Prostate gland (tissue), 2 donors: ENCODE measurements around the gene FA2H.

Source experiments
- POLR2AphosphoS5 ChIP-seq: sonication (generic); formaldehyde crosslinking; IDR thresholded peaks from one replicate; pipeline ENCODE4 v1.6.1; 2017; ENCODE audit warnings: antibody characterized with exemption
- TF ChIP-seq, protein P1 (sequence below), 4 experiments: fragments of 200-600 bp in 2 of 4; fragments of 450-650 bp in 2 of 4; sonication (generic) in 2 of 4; IDR thresholded peaks; 1 replicate in 3 of 4; 2 replicates in 1 of 4; pipeline ENCODE4 v1.5.1; 2016 to 2019; ENCODE audit warnings: antibody characterized with exemption in 4 of 4, mild to moderate bottlenecking in 2 of 4, moderate library complexity in 2 of 4

DNA sequence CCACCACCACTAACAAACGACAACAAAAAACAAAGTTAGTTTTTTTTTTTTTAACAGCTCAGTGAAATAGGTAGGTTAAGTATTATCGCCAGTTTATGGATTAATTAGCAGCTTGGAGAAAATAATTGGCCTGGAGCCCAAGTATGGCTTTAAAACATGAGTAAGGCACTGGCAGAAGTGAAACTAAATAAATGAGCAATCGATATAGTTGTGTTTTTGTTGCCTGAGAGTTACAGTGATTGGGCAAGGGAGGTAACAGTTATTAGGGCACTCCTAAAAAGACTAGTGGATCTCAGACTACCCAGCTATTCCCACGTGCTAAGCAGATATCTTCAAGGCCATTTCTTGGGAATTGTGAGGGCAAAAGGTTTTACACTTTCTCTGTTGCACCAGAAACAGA, 76.4 kb downstream of the FA2H start:
- TF ChIP-seq, protein P1, sequence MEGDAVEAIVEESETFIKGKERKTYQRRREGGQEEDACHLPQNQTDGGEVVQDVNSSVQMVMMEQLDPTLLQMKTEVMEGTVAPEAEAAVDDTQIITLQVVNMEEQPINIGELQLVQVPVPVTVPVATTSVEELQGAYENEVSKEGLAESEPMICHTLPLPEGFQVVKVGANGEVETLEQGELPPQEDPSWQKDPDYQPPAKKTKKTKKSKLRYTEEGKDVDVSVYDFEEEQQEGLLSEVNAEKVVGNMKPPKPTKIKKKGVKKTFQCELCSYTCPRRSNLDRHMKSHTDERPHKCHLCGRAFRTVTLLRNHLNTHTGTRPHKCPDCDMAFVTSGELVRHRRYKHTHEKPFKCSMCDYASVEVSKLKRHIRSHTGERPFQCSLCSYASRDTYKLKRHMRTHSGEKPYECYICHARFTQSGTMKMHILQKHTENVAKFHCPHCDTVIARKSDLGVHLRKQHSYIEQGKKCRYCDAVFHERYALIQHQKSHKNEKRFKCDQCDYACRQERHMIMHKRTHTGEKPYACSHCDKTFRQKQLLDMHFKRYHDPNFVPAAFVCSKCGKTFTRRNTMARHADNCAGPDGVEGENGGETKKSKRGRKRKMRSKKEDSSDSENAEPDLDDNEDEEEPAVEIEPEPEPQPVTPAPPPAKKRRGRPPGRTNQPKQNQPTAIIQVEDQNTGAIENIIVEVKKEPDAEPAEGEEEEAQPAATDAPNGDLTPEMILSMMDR (IDR thresholded peaks at IDR 0.05), result no peak
- TF ChIP-seq POLR2AphosphoS5, result no peak
